Stimulated activated CD4-positive, alpha-beta T cell treated with anti-CD3 and anti-CD28 coated beads, Interleukin-1b, Interleukin-23, amount 100 ng/mL, for 1 hour (primary cell): Measurements from ENCODE around the gene OSCP1.
A peak's percentile ranks its signal among the peaks of the same experiment; 100 is the strongest.

Experiments used
- DNase-seq, 2 donors: peaks; one replicate each; pipeline ENCODE4 v3.0.0-alpha.2; 2020; ENCODE audit warnings: low read depth in 2 of 2

OSCP1 gene

GRCh38 chr1:36446746-36447145, 3.5 kb downstream of the OSCP1 start:
- DNase-seq, result no peak

- DNase-seq, result no peak
Observed at GRCh38 chr1:36446271-36446670, 4.0 kb downstream of the OSCP1 start.

- DNase-seq, result no peak
Observed at GRCh38 chr1:36443297-36443696, 7.0 kb downstream of the OSCP1 start.

- no peak for DNase-seq
Observed at GRCh38 chr1:36442337-36442736, 7.9 kb downstream of the OSCP1 start.

GRCh38 chr1:36440646-36441045, 9.6 kb downstream of the OSCP1 start:
- DNase-seq, result no peak

GRCh38 chr1:36440044-36440443, 10.2 kb downstream of the OSCP1 start:
- no peak for DNase-seq

GRCh38 chr1:36438715-36439114, 11.5 kb downstream of the OSCP1 start:
- DNase-seq, result no peak

- no peak for DNase-seq
Observed at GRCh38 chr1:36436821-36437220, 13.4 kb downstream of the OSCP1 start.

GRCh38 chr1:36433102-36433501, 17.1 kb downstream of the OSCP1 start:
- no peak for DNase-seq

- DNase-seq, result no peak
Observed at GRCh38 chr1:36432616-36433015, 17.6 kb downstream of the OSCP1 start.

- no peak for DNase-seq
Observed at GRCh38 chr1:36425791-36426190, 24.5 kb downstream of the OSCP1 start.

GRCh38 chr1:36421649-36422048, 28.6 kb downstream of the OSCP1 start:
- DNase-seq, result no peak

GRCh38 chr1:36420836-36421317, 29.4 kb downstream of the OSCP1 start:
- peak; percentile 81 to 93 for DNase-seq

- DNase-seq, result no peak
Observed at GRCh38 chr1:36420409-36420808, 29.8 kb downstream of the OSCP1 start.

GRCh38 chr1:36419569-36419968, 30.7 kb downstream of the OSCP1 start:
- no peak for DNase-seq

GRCh38 chr1:36419140-36419539, 31.1 kb downstream of the OSCP1 start:
- no peak for DNase-seq

- DNase-seq, result no peak
Observed at GRCh38 chr1:36417931-36418330, 32.3 kb downstream of the OSCP1 start.

- DNase-seq, result no peak
Observed at GRCh38 chr1:36415661-36416326, 34.5 kb downstream of the OSCP1 start.

GRCh38 chr1:36414384-36414783, 35.9 kb downstream of the OSCP1 start:
- DNase-seq, result no peak

- no peak for DNase-seq
Observed at GRCh38 chr1:36411674-36412648, 38.3 kb downstream of the OSCP1 start.

GRCh38 chr1:36408479-36408878, 41.8 kb downstream of the OSCP1 start:
- DNase-seq, result no peak

- DNase-seq, result no peak
Observed at GRCh38 chr1:36406440-36406839, 43.8 kb downstream of the OSCP1 start.

GRCh38 chr1:36402504-36402890, 47.8 kb downstream of the OSCP1 start:
- DNase-seq, result no peak
